Upper lobe of left lung (tissue), 6 donors: ENCODE data around the gene AKIRIN2. TPM values are rescaled to one million over a fixed set of nuclear protein-coding genes. Genes with fewer than 3 reads are reported as not detected.

Experiments
- ATAC-seq, 2 donors: fragments of 200-7000 bp; cut with Tn5 transposase; one replicate each; pipeline ENCODE4 v1.9.1; 2022; ENCODE audit warnings: mild to moderate bottlenecking in 2 of 2, moderate library complexity in 2 of 2; ENCODE audit not compliant: low FRiP score in 2 of 2
- DNase-seq, 2 donors: peaks; one replicate each; pipeline ENCODE4 v3.0.0-alpha.2; 2019 to 2020
- H3K27ac ChIP-seq, 4 donors: fragments of 200-600 bp; sonication (generic); one replicate each; pipeline ENCODE4 v1.5.1; 2016 to 2019
- H3K27me3 ChIP-seq, 4 donors: fragments of 200-600 bp; sonication (generic); one replicate each; pipeline ENCODE4 v1.5.1; 2017 to 2019
- H3K36me3 ChIP-seq, 4 donors: fragments of 200-600 bp; sonication (generic); one replicate each; pipeline ENCODE4 v1.5.1; 2016 to 2019
- H3K4me1 ChIP-seq, 4 donors: fragments of 200-600 bp; sonication (generic); one replicate each; pipeline ENCODE4 v1.5.1; 2018 to 2019
- H3K4me3 ChIP-seq, 4 donors: fragments of 200-600 bp; sonication (generic); one replicate each; pipeline ENCODE4 v1.5.1; 2017 to 2019; ENCODE audit warnings: mild to moderate bottlenecking in 2 of 4, moderate library complexity in 1 of 4
- H3K9me3 ChIP-seq, 4 donors: fragments of 200-600 bp; sonication (generic); one replicate each; pipeline ENCODE4 v1.5.1; 2018 to 2019
- EP300 ChIP-seq, 4 donors: sonication (generic); formaldehyde crosslinking; IDR thresholded peaks; one replicate each; pipeline ENCODE4 v1.5.1; 2017; ENCODE audit warnings: antibody characterized with exemption in 4 of 4, control low read depth in 2 of 4
- POLR2A ChIP-seq, 4 donors: fragments of 450-650 bp; IDR thresholded peaks; one replicate each; pipeline ENCODE4 v1.5.1; 2016 to 2017; ENCODE audit warnings: antibody characterized with exemption in 4 of 4, mild to moderate bottlenecking in 2 of 4
- POLR2AphosphoS5 ChIP-seq, 2 donors: sonication (generic); formaldehyde crosslinking; IDR thresholded peaks; one replicate each; pipeline ENCODE4 v1.5.1; 2017; ENCODE audit warnings: antibody characterized with exemption in 2 of 2
- WGBS, 2 donors: methylation state at CpG; one replicate each; pipeline ENCODE4 v1.1.5; 2017 to 2018; 5-methylcytosine and 5-hydroxymethylcytosine counted together
- total RNA-seq, 6 donors: library from RNA; depleted of rRNA in 4 of 6; stranded (reverse); fragments of >200 nt in 4 of 6; gene quantifications; one replicate each; pipeline versions ENCODE4 v1.1.0 to v1.2.1, GENCODE V29; 2016 to 2021
- TF ChIP-seq, protein P1 (sequence below), 6 experiments: fragments of 450-650 bp in 4 of 6; fragments of 200-600 bp in 2 of 6; sonication (generic) in 2 of 6; IDR thresholded peaks; one replicate each; pipeline ENCODE4 v1.5.1; 2016 to 2019; ENCODE audit warnings: antibody characterized with exemption in 6 of 6
- donor health status: DM: no; HTN: no; CAD: no; lungs with moderate emphysema.
- donor health status: DM: no; HTN: yes; CAD: no; lungs with severe emphysema.

Gene AKIRIN2
- total RNA-seq, 6 donors from 2014 or later = 42.3 to 87.0 (median 57.2) TPM

DNA sequence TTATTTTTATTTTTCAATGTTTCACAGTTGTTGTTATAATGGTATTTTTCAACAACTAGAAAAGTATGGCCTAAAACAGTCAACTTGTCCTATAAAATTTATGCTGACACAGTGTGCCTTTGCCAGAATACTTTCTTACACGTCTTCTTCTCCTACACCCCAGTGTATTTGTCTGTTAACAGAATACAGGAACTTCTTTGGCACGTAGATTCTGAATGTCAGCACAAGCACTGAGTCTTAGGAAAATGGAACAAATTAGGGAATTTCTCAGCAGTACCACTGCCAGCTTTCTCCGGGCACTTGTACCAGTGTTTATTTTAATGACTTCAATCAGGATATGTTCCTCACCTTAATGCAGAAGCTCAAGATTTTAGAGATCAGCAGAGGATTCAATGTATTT is 26.7 kb upstream of the AKIRIN2 start:
- TF ChIP-seq EP300 (IDR thresholded peaks at IDR 0.05) (no peak), POLR2A (IDR thresholded peaks at IDR 0.05) (no peak), POLR2AphosphoS5 (IDR thresholded peaks at IDR 0.05) (no peak)
- TF ChIP-seq, protein P1, sequence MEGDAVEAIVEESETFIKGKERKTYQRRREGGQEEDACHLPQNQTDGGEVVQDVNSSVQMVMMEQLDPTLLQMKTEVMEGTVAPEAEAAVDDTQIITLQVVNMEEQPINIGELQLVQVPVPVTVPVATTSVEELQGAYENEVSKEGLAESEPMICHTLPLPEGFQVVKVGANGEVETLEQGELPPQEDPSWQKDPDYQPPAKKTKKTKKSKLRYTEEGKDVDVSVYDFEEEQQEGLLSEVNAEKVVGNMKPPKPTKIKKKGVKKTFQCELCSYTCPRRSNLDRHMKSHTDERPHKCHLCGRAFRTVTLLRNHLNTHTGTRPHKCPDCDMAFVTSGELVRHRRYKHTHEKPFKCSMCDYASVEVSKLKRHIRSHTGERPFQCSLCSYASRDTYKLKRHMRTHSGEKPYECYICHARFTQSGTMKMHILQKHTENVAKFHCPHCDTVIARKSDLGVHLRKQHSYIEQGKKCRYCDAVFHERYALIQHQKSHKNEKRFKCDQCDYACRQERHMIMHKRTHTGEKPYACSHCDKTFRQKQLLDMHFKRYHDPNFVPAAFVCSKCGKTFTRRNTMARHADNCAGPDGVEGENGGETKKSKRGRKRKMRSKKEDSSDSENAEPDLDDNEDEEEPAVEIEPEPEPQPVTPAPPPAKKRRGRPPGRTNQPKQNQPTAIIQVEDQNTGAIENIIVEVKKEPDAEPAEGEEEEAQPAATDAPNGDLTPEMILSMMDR (IDR thresholded peaks at IDR 0.05) = no peak
- Histone ChIP-seq H3K27me3 (no peaks in the 10 kb centered on the region), H3K4me1 (peaks cover 13 to 25% (median 21%) of the 10 kb centered on the region in 4 donors), H3K36me3 (no peaks in the 10 kb centered on the region), H3K9me3 (no peaks in the 10 kb centered on the region), H3K27ac (no peak overlapping the region), H3K4me3 (no peak overlapping the region)
- DNase-seq (no peak), ATAC-seq (no peak)
- 42 to 53% methylated on average over 3 of the region's 3 CpGs for WGBS, 2 donors

- H3K4me3 ChIP-seq = no peak overlapping the region
- no peaks in the 10 kb centered on the region for H3K36me3 ChIP-seq
- H3K9me3 ChIP-seq = no peaks in the 10 kb centered on the region
- H3K27ac ChIP-seq = no peak overlapping the region
- H3K27me3 ChIP-seq = no peaks in the 10 kb centered on the region
- peaks cover 0 to 19% (median 10%) of the 10 kb centered on the region in 4 donors for H3K4me1 ChIP-seq
- 78 to 85% methylated on average over 4 of the region's 4 CpGs for WGBS, 2 donors
- TF ChIP-seq EP300 (IDR thresholded peaks at IDR 0.05) (no peak), POLR2A (IDR thresholded peaks at IDR 0.05) (no peak)
- TF ChIP-seq, protein P1 (IDR thresholded peaks at IDR 0.05) = no peak
- no peak for ATAC-seq
- no peak for DNase-seq
These were observed 23.2 kb upstream of the AKIRIN2 start for GRCh38 chr6:87724983-87725811.

DNA sequence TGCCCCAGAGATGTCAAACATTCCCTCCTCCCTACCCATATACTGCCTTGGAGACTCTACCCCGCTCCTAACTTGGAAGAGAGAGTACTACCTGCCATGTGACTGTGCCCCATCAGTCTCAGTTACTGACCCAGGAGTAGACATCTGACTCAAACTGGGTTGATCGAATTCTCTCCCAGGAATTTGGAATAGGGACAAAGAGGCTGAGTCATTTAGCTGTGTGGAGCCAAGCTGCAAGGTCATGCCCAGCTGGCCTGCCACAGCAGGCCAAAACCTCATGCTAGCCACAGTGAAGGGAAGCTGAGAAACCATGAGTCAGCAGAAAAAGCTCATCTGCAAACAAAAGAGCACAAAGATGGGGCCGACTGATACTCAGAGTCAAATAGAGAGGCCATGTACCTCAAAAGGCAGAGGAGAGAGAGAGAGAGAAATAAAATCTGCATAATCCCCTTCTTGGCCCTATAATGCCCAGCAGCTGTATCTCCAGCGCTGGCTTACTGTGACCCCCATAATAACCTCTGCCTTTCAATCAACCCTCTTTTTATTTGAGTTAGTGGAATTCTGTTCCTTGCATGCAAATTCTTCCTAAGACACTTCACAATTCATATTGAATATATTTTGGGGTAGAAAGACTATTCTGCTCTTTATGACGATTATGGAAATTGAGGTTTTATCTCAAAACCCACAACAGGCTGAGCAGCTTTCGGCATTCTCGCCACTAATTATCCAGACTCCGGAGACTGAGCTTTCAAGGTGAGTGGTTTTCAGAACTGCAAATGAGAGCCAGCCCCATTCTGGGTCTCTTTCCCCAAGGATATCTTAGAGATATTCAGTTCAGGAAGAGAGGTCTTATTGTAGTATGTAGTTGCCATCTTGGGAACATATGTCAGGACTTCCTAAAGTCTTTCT is 21.4 kb upstream of the AKIRIN2 start:
- Histone ChIP-seq H3K9me3 (no peaks in the 10 kb centered on the region), H3K27me3 (no peaks in the 10 kb centered on the region), H3K4me3 (no peak overlapping the region), H3K27ac (peak overlapping the region in 1 of 4 donors; percentile 16), H3K36me3 (no peaks in the 10 kb centered on the region), H3K4me1 (peaks cover 0 to 25% (median 23%) of the 10 kb centered on the region in 4 donors)
- WGBS, 2 donors = 69% methylated on average over 7 to 8 of the region's 8 CpGs
- peak in 1 of 2 donors; percentile 84 for DNase-seq
- peak in 1 of 2 donors; percentile 37 for TF ChIP-seq POLR2AphosphoS5 (IDR thresholded peaks at IDR 0.05)
- TF ChIP-seq, protein P1 (IDR thresholded peaks at IDR 0.05) = no peak
- no peak for TF ChIP-seq POLR2A (IDR thresholded peaks at IDR 0.05)
- ATAC-seq = peak; percentile 71 to 83

GRCh38 chr6:87722540-87723169 is 20.6 kb upstream of the AKIRIN2 start:
- Histone ChIP-seq H3K27me3 (no peaks in the 10 kb centered on the region), H3K36me3 (no peaks in the 10 kb centered on the region), H3K27ac (peak overlapping the region in 1 of 4 donors; percentile 16), H3K9me3 (no peaks in the 10 kb centered on the region), H3K4me1 (peaks cover 2 to 30% (median 24%) of the 10 kb centered on the region in 4 donors), H3K4me3 (no peak overlapping the region)
- DNase-seq (no peak), ATAC-seq (no peak)
- TF ChIP-seq EP300 (IDR thresholded peaks at IDR 0.05) = no peak
- TF ChIP-seq POLR2AphosphoS5 (IDR thresholded peaks at IDR 0.05) = no peak
- TF ChIP-seq, protein P1 (IDR thresholded peaks at IDR 0.05) = no peak
- TF ChIP-seq POLR2A (IDR thresholded peaks at IDR 0.05) = no peak
- WGBS, 2 donors = 64 to 66% methylated on average over 4 of the region's 4 CpGs
